ENCODE data around the gene ABCC12. TPM values are rescaled to one million over a fixed set of nuclear protein-coding genes. Genes with fewer than 3 reads are reported as not detected.

Gene ABCC12
- polyA plus RNA-seq, 2 of the 4 experiments (the other 2 are of a cell fraction) = 0.23 TPM; not detected in 1

DNA sequence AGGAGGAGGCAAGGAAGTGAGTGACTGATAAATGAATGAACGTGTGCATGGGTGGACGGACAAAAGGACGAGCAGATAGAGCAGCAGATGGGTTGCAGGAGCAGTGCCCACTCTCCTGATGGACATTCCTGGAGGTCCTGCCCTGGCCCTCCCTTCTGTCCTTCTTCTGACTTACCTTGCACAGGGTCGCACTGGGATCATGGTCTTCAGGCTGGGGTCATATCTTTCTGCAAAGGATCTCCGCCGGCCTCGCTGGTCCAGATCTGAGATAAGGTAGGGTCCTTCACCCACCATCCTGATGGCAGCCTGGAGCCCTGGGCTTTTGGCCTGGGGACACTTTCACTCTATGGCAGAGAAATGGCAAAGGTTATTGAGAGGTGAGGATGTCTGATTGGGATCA lies 9.7 kb downstream of the ABCC12 start:
- POLR2A ChIA-PET = no interaction called here
- H3K9me3 ChIP-seq = peaks cover 9% of the 10 kb centered on the region; the same call in 2 of the 3 replicates
- no peak overlapping the region for H3K4me3 ChIP-seq
- no peak for ATAC-seq
- no peak overlapping the region for H3K27ac ChIP-seq
- DNase-seq (ENCODE audit: low read depth in 1 of 2, low spot score in 1 of 2) = no peak
- H3K4me2 ChIP-seq = no peak overlapping the region
- no peak for FAIRE-seq
- no peak for TF ChIP-seq RARB (CRISPR knock-in tag; IDR thresholded peaks at IDR 0.05)
- no peak for TF ChIP-seq RFX5 (IDR thresholded peaks at IDR 0.05)
- TF ChIP-seq KDM5A (IDR thresholded peaks at IDR 0.05) = no peak
- no peak for TF ChIP-seq RCOR1 (IDR thresholded peaks at IDR 0.05; ENCODE audit: low read depth, low read length)
- no peak for TF ChIP-seq CHD4 (IDR thresholded peaks at IDR 0.05; ENCODE audit: borderline replicate concordance)
- TF ChIP-seq USF2 (IDR thresholded peaks at IDR 0.05) = no peak
- TF ChIP-seq, protein P1, sequence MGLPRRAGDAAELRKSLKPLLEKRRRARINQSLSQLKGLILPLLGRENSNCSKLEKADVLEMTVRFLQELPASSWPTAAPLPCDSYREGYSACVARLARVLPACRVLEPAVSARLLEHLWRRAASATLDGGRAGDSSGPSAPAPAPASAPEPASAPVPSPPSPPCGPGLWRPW (IDR thresholded peaks at IDR 0.05) = no peak
- no peak for TF ChIP-seq CBX2 (IDR thresholded peaks at IDR 0.05; ENCODE audit: borderline replicate concordance, low read depth)
- no peak for TF ChIP-seq MAZ (IDR thresholded peaks at IDR 0.05; ENCODE audit: borderline replicate concordance, low read depth, low read length)
- no peak for TF ChIP-seq JUNB (IDR thresholded peaks at IDR 0.05)
- TF ChIP-seq CHD2 (IDR thresholded peaks at IDR 0.05; ENCODE audit: low read length, partially characterized antibody) = no peak
- TF ChIP-seq NR3C1 (IDR thresholded peaks at IDR 0.05) = no peak
- CTCF ChIA-PET = interaction anchor here (1.1 to 3.9 kb wide), 2 partner anchors 11 to 91 kb away, joined by 4 to 20 read pairs; no protein-coding TSS in a partner anchor
- WGBS (ENCODE audit: missing lambda C conversion rate) = 87% methylated on average over 7 of the region's 7 CpGs
- no peaks in the 10 kb centered on the region for H3K4me1 ChIP-seq

- H3K4me3 ChIP-seq = no peak overlapping the region
- no peak overlapping the region for H3K4me2 ChIP-seq
- FAIRE-seq (no peak), DNase-seq (ENCODE audit: low read depth in 1 of 2, low spot score in 1 of 2) (no peak), ATAC-seq (no peak)
- TF ChIP-seq TFCP2L1 (CRISPR knock-in tag; IDR thresholded peaks at IDR 0.05) = no peak
- TF ChIP-seq MYC (IDR thresholded peaks at IDR 0.05; ENCODE audit: borderline replicate concordance, low read length) = no peak
- TF ChIP-seq PBX3 (IDR thresholded peaks at IDR 0.05) = no peak
- TF ChIP-seq SMC3 (IDR thresholded peaks at IDR 0.05) = no peak
- no peak for TF ChIP-seq USF2 (IDR thresholded peaks at IDR 0.05)
- no peak for TF ChIP-seq MAFK (IDR thresholded peaks at IDR 0.05; ENCODE audit: partially characterized antibody)
- no peak for TF ChIP-seq RNF2 (IDR thresholded peaks at IDR 0.05; ENCODE audit: borderline replicate concordance, low read depth)
- TF ChIP-seq, protein P2, sequence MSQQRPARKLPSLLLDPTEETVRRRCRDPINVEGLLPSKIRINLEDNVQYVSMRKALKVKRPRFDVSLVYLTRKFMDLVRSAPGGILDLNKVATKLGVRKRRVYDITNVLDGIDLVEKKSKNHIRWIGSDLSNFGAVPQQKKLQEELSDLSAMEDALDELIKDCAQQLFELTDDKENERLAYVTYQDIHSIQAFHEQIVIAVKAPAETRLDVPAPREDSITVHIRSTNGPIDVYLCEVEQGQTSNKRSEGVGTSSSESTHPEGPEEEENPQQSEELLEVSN (IDR thresholded peaks at IDR 0.05; ENCODE audit: borderline replicate concordance, low read depth) = no peak
- TF ChIP-seq, protein P1 (IDR thresholded peaks at IDR 0.05) = no peak
- TF ChIP-seq FOSB (CRISPR knock-in tag; IDR thresholded peaks at IDR 0.05) = no peak
- TF ChIP-seq EHF (CRISPR knock-in tag; IDR thresholded peaks at IDR 0.05) = no peak
- no peak for TF ChIP-seq TP53 (CRISPR knock-in tag; IDR thresholded peaks at IDR 0.05)
- ChIA-PET CTCF (interaction anchor here (1.4 kb wide), 1 partner anchor 1000 kb away, joined by 4 read pairs; the partner anchor contains the start of gene NETO2), POLR2A (no interaction called here)
- H3K9me3 ChIP-seq = peaks cover 9% of the 10 kb centered on the region; the same call in 2 of the 3 replicates
- 87% methylated on average over 9 of the region's 9 CpGs for WGBS (ENCODE audit: missing lambda C conversion rate)
- no peaks in the 10 kb centered on the region for H3K4me1 ChIP-seq
- no peak overlapping the region for H3K27ac ChIP-seq
These were observed 11.9 kb downstream of the ABCC12 start for GRCh38 chr16:48143812-48144368.

All from A549 (cell line).